ENCODE measurements around the gene IRAK3.
"Not testable (repeated sequence)": the region's sequence is repeated elsewhere in the genome, so short reads cannot be mapped to it uniquely, and the experiment has no call there.

IRAK3 gene

DNA sequence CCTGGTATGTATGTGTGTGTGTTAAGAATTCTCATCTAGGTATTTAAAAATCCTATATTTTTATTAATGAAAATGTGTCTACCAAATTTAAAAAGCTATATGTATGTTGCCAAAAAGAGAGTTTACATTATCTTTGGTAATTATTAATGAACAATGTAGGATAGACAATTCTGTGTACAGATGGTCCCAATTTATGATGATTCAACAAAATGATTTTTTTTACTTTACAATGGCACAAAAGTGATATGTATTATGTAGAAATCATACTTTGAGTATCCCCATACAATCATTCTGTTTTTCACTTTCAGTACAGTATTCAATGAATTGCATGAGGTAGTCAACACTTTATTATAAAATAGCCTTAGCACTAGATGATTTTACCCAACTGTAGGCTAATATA is 39.4 kb downstream of the IRAK3 start:
- DNase-seq: no peak

DNA sequence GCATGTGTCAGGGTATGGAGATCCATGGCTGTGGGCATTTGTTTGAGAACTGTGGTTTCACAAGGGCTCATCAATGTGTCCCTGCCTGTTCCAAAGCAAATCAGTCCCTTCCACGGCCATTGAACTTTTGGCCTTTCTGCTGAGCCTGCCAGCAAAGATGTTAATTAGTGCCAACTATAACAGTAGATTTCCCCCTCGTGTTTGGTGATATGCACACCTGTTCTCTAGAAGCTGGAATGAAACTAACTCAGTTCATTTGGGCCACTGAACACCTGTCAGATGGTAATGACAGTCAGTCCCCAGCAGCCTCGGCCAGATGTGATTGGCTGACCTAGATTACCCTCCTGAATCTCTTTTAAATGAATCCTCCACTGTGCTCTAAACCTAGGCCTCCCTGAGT is 43.2 kb downstream of the IRAK3 start:
- no peak for DNase-seq

DNA sequence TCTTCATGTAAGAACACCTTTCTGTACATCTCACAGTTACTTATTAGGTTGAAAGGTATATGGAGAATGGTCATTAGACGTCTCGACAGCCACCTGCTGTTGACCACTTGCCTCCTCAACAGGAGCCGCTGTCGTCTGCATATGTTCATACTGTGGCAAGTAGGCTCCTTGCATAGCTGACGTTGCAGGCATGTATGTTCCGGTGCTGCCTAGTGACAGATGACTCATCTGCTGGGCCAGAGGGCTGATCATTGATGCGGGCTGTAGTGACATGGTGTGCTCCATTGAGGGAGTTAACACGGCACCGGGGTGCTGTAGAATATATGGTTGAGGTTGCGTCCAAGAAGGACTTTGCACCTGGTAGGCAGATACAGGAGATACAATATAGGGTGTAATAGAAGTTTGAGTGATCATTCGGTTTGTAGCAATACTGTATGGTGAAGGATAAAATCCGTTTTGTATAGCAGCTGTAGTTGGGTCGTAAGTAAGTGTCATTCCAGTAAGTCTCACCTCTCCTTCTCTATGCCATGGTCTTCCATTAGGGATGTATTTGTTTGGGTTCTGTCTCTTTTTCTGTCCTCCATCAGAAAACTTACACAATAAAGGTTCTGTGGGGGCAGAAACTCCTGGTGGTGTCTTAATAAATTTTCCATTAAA is 45.2 kb downstream of the IRAK3 start:
- peak; percentile 36 for DNase-seq

DNA sequence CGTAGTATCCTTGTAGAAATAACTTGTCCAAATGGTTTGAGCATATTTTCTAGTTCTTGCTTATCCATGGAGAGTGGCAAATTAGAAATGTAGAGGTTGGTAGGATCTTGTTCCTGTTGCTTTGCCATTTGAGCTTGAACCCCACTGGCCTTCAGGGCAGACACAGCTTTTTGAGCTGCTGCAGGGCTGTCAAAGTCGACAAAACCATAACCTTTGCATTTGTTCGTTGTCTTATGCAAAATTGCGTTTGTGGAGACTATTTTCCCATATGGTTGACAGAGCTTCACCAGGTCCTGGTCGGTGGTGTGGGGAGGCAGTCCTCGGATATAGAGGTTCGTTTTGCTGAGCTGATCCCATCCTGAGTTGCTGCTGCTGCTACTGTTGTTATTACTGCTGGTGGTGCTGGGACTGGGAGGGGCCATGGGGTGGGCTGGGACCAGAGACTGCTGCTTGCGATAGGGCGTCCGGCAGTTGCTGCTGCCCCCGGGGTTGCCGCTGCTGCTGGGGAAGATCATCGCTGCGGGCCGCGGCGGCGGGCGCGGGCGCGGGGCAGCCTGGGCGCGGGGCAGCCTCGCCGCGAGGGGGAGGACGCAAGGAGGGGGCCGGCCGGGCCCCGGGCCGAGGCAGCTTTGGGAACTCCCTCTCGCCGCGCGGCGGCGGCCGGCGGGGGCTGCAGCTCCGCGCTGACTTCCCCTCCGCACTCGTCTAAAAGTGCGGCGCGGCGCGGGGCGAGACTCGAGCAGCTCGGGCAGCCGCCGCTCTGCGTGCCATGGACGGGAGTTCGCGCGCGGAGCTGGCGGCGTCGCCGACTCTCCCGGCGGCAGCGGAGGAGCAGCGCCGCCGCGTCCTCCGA is 46.0 kb downstream of the IRAK3 start:
- peak; percentile 53 for DNase-seq

DNA sequence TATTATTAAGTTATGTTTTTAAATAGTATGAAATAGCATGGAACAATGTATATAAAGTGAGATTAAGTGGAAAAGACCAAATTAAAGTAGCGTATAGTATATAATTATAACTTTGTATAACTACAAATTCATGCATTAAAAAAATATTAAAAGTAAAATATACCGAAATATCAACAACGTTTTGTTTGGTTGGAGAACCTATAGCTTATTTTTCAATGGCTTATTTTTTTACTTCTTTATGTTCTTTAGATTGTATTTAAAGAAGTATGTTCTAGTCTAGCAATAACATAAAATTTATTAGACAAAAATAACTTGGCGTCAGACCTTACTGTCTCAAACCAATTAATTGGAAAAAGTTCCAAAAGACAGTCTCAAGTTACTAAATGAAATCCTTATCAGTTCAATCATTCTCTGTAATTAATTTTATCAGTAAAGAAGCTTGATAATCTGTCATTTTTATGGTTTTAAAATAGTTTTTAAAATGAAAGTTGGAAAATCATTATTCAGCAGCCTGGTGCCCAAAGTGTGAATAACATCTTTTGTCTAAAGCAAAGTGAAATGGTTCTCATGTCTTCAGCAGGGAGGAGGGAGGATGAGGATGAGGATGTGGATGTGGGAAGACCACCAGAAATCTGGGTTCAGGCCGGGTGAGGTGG is 46.7 kb downstream of the IRAK3 start:
- no peak for DNase-seq

DNA sequence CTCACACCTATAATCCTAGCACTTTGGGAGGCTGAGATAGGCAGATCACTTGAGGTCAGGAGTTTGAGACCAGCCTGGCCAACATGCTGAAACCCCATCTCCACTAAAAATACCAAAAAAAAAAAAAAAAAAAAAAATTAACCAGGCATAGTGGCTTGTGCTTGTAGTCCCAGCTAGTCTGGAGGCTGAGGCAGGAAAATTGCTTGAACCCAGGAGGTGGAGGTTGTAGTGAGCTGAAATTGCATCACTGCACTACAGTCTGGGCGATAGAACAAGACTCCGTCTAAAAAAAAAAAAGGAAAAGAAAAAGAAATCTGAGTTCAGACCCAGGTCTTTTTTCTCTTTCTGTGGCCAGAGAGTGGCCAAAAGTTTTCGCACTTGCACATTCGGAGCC is 47.3 kb downstream of the IRAK3 start:
- DNase-seq: not testable (repeated sequence)

DNA sequence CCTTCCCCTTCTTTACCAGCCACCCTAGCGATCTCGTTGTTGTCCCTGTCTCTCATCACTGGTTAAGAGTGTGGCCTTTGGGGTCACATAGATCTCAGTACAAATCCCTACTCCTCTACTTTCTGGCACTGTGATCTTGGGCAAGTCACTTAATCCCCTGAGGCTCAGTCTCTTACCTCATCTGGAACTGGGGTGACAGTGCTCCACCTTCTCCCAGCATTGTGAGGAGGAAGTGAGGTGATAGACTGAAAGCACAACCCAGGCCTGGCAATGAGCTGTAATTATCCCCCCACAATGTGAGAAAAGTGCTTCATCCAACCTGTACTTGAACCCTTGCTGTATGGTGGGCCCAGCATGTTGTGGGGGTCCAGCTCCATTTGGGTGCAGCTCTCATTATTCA is 48.0 kb downstream of the IRAK3 start:
- DNase-seq: no peak

DNA sequence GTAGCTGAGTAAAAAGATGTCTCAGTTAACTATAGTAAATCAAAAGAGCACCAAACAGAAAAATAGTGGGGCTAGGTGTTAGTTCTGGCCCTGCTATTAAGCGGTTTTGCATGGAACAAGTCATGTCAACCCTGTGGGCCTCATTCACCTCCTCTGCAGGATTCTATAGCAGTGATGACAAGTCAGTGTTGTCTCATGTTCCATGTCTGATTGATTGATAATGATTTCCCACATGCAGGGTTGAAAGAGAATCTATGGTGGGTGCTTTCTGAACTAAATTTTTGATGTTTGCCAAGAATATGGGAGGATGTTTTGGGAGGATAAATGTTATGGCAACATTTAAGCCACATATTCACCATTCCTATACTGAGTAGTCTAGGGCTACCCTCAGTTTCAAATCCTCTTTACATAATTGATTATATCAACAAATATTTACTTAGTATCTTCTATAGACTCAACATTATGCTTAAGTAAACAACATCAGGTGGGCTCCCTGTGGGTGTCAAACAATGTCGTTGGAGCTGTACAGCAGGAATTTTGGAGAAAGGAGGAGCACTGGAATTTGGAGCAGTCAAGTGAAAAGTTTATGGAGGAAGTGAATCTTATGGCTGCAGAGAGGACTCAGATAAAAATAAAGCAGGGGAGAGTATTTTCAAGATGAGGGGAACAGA is 48.6 kb downstream of the IRAK3 start:
- DNase-seq: no peak

DNA sequence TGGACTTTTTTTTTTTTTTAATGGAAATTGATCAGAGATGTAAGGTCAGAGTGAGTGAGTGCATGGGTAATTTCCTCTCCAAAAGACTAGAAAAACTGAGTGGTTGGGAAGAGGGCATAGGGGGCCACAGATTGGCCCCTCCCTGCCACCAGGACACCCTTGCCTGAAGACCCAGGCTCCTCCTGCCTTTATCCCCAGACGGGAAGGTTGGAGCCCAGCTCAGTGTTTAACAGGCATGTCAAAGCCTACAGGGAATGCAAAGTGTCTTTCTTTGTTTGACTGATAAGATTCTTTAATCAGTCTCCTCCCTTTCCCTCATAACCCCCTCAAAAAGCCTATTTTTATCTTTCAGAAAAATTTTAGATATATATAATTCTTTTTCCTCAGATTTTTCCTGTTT is 50.3 kb downstream of the IRAK3 start:
- DNase-seq: no peak

DNA sequence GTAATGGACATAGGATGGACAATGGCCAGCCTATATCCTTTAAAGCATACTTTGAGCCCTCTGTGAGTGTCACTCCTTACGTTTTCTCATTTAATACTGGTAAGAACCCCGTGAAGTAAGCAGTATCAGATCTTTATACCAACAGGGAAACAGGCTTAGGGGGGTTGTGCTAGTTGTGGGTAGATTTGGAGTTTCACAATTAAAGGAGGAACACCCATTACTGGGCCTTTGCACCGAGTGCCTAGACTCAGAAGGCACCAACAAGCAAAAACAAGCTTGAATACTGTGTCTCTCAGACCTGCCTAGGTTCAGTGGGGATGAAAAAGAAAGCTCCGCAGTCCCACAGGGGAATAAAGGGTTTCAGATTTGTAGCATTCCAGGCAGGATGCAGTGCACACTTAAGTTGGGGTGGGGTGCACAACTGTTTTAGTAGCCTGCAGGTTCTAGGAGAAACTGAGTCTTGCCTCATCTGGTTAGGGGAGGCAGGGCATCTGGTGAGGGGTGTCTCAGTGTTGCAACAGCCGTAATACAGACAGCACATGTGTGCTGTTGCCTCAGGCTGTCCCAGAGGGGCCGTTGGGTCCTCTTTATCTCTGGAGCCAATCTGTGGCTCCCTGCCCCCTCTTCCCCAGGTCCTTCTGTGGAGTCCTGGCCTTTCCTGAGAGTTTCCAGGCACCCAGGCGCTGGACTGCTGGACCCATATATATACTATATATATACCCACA is 51.2 kb downstream of the IRAK3 start:
- no peak for DNase-seq

DNA sequence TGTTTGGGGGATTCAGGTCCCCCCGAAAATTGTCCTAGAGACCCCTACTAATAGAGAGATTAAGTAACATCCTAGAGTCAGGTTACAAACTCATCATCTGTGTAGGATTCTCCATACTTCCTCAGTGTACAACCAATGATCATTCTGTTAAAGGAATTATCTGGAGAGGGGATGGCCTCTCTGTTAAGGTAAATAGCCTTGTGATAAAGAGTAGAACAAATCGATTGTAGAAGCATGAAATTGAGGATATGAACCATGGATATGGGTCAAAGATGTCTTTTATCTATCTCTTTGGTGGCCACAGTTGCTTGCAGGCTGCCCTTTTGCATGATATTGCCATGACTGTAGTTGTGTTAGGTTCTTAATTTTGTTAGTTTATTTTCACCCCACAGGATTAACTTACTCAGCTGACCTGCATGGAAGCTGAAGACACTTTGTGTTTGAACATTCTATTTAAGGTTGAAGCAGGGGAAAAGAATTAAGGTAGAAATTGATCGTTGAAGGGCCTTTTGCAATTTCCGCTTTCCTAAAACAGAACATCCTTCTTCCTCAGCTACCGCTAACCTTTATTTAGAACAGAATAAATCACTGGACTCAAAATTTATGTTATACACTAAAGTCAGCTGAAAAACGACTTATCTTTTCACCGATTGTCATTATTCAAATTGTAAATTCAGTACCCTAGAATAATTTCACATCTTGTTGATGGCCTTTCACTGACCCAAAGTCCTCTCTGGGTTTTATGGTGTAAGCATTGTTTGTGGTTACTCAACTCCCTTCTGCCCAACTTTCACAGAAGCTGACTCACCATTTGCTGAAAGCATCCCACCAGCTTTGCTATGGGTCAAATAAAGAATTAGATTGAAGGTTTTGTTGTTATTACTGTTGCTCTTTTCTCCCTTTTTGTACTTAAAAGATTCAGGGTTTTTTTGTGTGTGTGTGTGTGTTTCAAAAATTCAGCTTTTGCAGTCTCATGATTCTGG is 52.3 kb downstream of the IRAK3 start:
- DNase-seq: no peak

DNA sequence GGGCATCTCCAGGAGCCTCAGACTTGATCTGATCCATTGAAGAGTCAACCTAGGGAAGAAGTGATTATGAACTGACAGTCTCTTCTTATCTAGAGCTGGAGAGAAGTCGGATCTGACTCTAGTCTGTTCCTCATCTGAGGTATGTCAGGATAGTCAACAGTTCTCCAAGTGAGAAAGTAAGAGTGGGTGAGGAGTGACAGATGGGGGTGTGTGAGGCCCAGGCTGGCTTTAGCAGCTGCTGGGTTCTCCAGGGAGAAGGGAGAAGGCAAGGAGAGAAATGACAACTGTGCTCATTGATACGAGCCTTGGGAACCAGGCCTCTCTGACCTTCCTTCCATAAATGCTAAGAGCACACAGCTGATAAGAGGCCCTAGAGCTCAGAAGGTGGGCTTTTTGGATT is 53.3 kb downstream of the IRAK3 start:
- no peak for DNase-seq

DNA sequence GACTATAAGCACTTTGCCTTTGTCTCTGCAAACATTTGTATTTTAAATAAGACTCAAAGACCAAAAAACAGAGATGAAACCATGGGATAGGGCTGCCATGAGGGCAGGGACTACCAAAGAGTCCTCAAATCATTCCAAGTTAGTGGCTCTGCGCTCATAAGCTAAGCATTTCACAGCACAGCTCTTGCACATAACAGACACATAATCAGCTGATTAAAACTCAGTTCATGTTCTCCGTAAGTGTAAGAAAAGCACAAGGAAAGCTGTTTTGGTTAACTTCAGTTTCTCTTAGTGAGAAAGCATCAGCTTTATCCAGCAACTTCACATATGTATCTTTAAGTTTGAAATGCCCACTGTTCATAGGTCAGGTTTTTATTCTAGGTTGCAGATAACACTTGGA is 54.9 kb downstream of the IRAK3 start:
- DNase-seq: no peak

DNA sequence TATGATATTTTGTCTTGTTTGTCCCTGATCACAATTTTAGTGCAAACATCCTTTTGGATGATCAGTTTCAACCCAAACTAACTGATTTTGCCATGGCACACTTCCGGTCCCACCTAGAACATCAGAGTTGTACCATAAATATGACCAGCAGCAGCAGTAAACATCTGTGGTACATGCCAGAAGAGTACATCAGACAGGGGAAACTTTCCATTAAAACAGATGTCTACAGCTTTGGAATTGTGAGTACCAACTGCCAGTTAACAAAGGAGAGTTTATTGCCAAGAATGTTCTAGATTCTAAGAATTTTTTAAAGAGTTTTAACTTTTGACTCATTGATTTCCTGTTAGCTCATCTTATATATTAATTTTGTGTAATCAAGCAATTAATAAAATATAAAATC is 55.4 kb downstream of the IRAK3 start:
- no peak for DNase-seq

DNA sequence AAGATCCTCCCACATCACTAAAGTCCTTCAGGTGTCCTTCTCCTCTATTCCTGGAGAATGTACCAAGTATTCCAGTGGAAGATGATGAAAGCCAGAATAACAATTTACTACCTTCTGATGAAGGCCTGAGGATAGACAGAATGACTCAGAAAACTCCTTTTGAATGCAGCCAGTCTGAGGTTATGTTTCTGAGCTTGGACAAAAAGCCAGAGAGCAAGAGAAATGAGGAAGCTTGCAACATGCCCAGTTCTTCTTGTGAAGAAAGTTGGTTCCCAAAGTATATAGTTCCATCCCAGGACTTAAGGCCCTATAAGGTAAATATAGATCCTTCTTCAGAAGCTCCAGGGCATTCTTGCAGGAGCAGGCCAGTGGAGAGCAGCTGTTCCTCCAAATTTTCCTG is 58.7 kb downstream of the IRAK3 start:
- DNase-seq: no peak

DNA sequence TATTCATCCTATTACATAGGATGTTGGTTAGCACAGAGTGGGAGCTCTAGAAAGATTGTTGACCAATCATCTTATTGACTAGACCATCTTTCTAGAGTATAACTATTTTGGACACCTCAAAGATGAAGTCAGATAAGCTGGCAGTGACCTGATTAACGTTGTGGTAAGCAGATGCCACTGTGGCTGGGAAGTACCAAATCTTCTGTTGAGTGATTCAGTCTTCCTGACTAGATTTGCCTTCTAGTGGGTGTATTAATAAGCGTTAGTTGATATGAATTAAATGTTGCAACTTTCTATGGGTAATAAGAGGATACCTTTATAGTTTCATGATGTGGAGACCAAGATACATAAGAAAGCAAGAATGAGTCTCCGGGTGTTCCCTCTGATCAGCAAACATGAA is 62.0 kb downstream of the IRAK3 start:
- DNase-seq: no peak

DNA sequence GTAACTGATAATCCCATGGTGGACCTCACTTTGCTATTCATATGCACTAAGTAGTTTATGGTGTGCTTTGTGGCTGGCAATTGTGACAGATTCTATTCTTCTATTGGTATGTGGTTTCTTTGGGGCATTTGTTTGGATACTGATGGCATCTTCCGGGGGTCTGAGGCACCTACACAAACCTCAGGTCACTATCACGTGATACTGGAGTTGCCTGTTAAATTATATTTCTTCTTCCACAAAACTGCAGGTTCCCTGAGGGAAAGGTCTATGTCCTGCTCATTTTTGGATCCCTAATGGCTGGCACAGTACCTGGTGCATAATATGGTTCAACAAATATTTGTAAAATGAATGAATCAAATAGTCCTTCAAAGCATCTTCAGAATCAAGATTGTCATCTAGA is 63.8 kb downstream of the IRAK3 start:
- DNase-seq: no peak

DNA sequence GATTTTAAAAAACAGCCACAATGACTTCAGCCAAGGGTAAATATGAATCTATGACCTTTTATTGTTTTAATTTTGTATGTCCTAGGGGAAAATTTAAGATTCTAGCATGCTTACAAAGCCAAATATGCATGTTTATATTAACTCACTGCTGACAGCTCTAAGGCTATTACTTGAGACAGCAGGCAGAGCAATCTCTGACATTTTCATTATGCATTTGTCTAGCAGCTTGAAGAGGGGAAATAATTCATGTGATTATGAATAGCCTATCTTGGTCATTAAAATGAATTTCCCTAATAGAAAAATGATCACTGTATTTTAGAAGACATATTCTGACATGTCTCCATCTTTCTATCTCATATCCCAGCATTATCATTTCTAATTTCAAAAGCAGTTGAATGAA is 66.7 kb downstream of the IRAK3 start:
- no peak for DNase-seq

DNA sequence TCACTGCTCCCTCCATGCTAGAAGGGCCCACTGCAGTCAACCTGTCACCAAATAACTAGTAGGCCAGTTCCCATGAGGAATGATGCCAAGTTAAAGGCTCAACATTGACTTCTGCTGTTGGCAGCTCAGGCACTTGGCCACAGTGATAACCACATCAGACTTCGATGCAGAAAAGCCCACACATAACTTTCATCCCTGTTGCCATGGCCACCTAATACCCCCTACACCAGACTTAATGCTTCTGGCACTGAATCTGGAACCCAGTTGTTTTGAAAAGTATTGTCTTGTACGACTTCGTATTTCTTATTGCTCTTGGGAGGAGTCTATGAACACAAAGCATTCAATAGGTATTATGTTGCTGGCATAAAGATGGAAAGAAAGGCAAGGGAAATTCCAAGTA is 69.0 kb downstream of the IRAK3 start:
- no peak for DNase-seq

DNA sequence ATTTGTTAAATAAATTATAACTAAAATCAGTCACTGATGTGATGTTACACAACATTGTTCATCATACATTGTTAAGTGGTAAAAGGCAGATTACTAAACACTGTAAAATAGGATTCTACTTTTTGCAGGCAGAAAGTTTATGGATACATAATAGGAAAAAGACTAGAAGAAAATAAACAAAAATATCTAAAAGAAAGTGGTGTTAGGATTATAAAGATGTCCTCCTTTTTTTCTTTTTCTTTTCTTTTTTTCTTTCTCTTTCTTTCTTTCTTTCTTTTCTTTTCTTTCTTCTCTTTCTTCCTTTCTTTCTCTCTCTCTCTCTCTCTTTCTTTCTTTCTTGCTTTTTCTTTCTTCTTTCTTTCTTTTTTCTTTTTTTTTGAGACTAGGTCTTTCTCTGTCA is 73.7 kb downstream of the IRAK3 start:
- DNase-seq: no peak

DNA sequence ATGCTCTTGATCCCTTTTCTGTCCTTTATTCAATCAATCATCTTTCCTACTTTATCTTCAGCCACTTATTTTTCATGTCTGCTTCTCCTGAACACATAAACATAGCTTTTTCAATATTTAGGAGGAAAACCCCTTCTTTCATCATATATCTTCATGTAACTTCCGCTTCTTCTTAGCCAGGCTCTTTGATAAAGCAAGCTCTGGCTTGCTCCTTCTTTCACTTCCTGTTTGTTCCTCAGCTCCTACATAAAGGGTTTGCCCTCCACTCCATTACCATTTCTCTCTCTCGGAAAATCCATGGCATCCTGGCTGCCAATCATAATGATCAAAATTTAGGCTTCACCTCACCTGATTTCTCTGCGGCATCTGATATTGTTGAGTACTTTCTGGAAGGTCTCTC is 79.5 kb downstream of the IRAK3 start:
- DNase-seq: no peak

DNA sequence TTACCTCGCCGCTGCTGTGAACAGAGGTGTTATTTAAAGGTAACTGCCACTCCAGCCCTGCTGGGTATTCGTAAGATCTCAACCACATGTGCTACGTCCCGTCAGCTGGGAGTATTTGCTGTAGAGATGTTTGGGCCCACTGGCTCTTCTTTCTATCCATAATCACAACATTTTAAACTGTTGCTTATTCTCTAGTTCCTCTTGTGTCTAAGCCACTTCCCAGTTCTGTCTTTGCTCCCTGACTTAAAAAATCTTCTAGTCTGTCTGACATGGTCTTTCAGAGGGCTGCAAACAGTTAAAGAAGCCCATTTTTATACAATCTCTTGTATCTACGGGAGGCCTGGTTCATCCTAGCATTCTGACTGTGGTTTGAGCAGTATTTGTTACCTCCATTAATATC is 80.1 kb downstream of the IRAK3 start:
- no peak for DNase-seq
